Hepatocyte (in vitro differentiated cells): ENCODE results near the gene TP53TG5. TPM values are rescaled to one million over a fixed set of nuclear protein-coding genes. Genes with fewer than 3 reads are reported as not detected.

ENCODE experiments used
- DNase-seq: peaks from one replicate; pipeline ENCODE4 v3.0.0-alpha.2; 2016; ENCODE audit warnings: low spot score
- H2AFZ ChIP-seq: fragments of 200-600 bp; sonication (generic); 2 replicates; pipeline ENCODE4 v1.6.0; 2016; ENCODE audit warnings: antibody characterized with exemption, mild to moderate bottlenecking
- H3K27ac ChIP-seq: fragments of 200-600 bp; sonication (generic); 2 replicates; pipeline ENCODE4 v1.5.1; 2016; ENCODE audit warnings: mild to moderate bottlenecking
- H3K27me3 ChIP-seq: fragments of 200-600 bp; sonication (generic); 2 replicates; pipeline ENCODE4 v1.6.1; 2016
- H3K36me3 ChIP-seq: fragments of 200-600 bp; sonication (generic); replicated peaks from 2 replicates; pipeline ENCODE4 v1.5.1; 2016; ENCODE audit warnings: low read depth; ENCODE audit not compliant: insufficient read depth
- H3K4me1 ChIP-seq: fragments of 200-600 bp; sonication (generic); 2 replicates; pipeline ENCODE4 v1.5.1; 2016; ENCODE audit warnings: mild to moderate bottlenecking, moderate library complexity; ENCODE audit not compliant: insufficient read depth
- H3K4me2 ChIP-seq: fragments of 200-600 bp; sonication (generic); 2 replicates; pipeline ENCODE4 v1.6.0; 2016
- H3K4me3 ChIP-seq: fragments of 200-600 bp; sonication (generic); 2 replicates; pipeline ENCODE4 v1.5.1; 2016; ENCODE audit warnings: mild to moderate bottlenecking
- H3K79me2 ChIP-seq: fragments of 200-600 bp; sonication (generic); 2 replicates; pipeline ENCODE4 v1.6.0; 2017; ENCODE audit warnings: mild to moderate bottlenecking
- H3K9me2 ChIP-seq: fragments of 200-600 bp; sonication (generic); replicated peaks from 2 replicates; pipeline ENCODE4 v1.6.0; 2017; ENCODE audit warnings: mild to moderate bottlenecking; ENCODE audit not compliant: insufficient read depth
- H3K9me3 ChIP-seq: fragments of 200-600 bp; sonication (generic); 2 replicates; pipeline ENCODE4 v1.5.1; 2016; ENCODE audit warnings: low read depth, mild to moderate bottlenecking
- H4K20me1 ChIP-seq: fragments of 200-600 bp; sonication (generic); 2 replicates; pipeline ENCODE4 v1.6.0; 2016; ENCODE audit warnings: mild to moderate bottlenecking; ENCODE audit not compliant: insufficient read depth, poor library complexity, severe bottlenecking
- EZH2 ChIP-seq: fragments of 200-600 bp; sonication (generic); IDR thresholded peaks from 2 replicates; pipeline ENCODE4 v1.6.1; 2016; ENCODE audit warnings: antibody characterized with exemption, mild to moderate bottlenecking, borderline replicate concordance
- EZH2phosphoT487 ChIP-seq: fragments of 200-600 bp; sonication (generic); IDR thresholded peaks from one replicate; pipeline ENCODE4 v1.6.1; 2018; ENCODE audit warnings: antibody characterized with exemption, mild to moderate bottlenecking, low read depth, moderate library complexity; ENCODE audit not compliant: unreplicated experiment, severe bottlenecking
- WGBS: methylation state at CpG from one replicate; pipeline ENCODE4 v1.1.6; 2016; ENCODE audit warnings: low lambda C conversion rate; ENCODE audit errors: missing lambda C conversion rate; 5-methylcytosine and 5-hydroxymethylcytosine counted together
- polyA plus RNA-seq: library from polyadenylated mRNA; unstranded; fragments of >200 nt; fragmentation: Nextera tagmentation; extraction: Ambion mirVana; gene quantifications from 2 replicates; pipeline ENCODE4 v1.2.1, GENCODE V29; 2016
- total RNA-seq: library from RNA; depleted of rRNA; stranded (reverse); fragments of >200 nt; gene quantifications from 2 replicates; pipeline ENCODE4 v1.2.3, GENCODE V29; 2014
- TF ChIP-seq, protein P1 (sequence below): fragments of 200-600 bp; sonication (generic); IDR thresholded peaks from 2 replicates; pipeline ENCODE4 v1.5.1; 2016; ENCODE audit warnings: antibody characterized with exemption, mild to moderate bottlenecking; ENCODE audit not compliant: poor library complexity

The TP53TG5 gene
- total and polyA plus RNA-seq, 2 experiments from 2014 or later = not detected

DNA sequence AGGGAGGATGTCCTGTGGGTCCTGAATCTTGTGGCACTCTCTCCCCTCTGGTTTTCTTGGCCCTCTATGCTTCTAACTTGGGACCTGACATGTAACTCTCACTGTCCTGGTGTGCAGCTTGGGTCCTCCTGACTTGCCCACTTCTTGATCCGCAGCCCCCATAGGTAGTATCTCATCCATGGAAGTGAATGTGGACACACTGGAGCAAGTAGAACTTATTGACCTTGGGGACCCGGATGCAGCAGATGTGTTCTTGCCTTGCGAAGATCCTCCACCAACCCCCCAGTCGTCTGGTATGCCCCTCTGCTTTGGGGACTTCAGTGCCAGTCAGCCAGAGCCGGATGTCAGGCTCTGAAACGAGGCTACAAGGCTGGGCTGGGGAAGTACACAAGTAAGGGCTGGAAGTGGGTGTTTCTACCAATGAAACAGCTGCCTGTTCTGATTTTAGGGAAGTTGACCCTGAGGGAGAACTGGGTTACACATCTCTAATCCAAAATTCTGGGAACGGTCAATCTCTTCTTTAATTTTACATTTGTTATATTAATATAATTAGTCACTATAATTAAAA lies 30.6 kb upstream of the TP53TG5 start:
- no peaks in the 10 kb centered on the region for H3K9me3 ChIP-seq
- no peak overlapping the region for H3K4me3 ChIP-seq
- H3K36me3 ChIP-seq = no peaks in the 10 kb centered on the region
- H3K4me1 ChIP-seq = peaks cover 6% of the 10 kb centered on the region
- H3K4me2 ChIP-seq = no peak overlapping the region
- 92% methylated on average over 7 of the region's 7 CpGs for WGBS
- DNase-seq = no peak
- TF ChIP-seq EZH2 (no peak), EZH2phosphoT487 (no peak)
- TF ChIP-seq, protein P1, sequence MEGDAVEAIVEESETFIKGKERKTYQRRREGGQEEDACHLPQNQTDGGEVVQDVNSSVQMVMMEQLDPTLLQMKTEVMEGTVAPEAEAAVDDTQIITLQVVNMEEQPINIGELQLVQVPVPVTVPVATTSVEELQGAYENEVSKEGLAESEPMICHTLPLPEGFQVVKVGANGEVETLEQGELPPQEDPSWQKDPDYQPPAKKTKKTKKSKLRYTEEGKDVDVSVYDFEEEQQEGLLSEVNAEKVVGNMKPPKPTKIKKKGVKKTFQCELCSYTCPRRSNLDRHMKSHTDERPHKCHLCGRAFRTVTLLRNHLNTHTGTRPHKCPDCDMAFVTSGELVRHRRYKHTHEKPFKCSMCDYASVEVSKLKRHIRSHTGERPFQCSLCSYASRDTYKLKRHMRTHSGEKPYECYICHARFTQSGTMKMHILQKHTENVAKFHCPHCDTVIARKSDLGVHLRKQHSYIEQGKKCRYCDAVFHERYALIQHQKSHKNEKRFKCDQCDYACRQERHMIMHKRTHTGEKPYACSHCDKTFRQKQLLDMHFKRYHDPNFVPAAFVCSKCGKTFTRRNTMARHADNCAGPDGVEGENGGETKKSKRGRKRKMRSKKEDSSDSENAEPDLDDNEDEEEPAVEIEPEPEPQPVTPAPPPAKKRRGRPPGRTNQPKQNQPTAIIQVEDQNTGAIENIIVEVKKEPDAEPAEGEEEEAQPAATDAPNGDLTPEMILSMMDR = no peak
- H2AFZ ChIP-seq = no peak overlapping the region
- H3K27ac ChIP-seq = no peak overlapping the region
- no peaks in the 10 kb centered on the region for H3K79me2 ChIP-seq
- peaks cover 16% of the 10 kb centered on the region for H3K27me3 ChIP-seq
- no peaks in the 10 kb centered on the region for H4K20me1 ChIP-seq
- H3K9me2 ChIP-seq = no peaks in the 10 kb centered on the region

GRCh38 chr20:45407783-45408645 lies 29.9 kb upstream of the TP53TG5 start, which contains the start of gene DBNDD2:
TSS of gene DBNDD2 (plus strand) at chr20:45408289. CDS start at chr20:45408468, 179 bp downstream.
- H3K4me2 ChIP-seq = peak within 1 kb of the TSS; percentile 100
- no peak for DNase-seq
- TF ChIP-seq EZH2 (no peak), EZH2phosphoT487 (no peak)
- TF ChIP-seq, protein P1 = no peak
- no peaks in the 10 kb centered on the region for H3K9me2 ChIP-seq
- H3K27ac ChIP-seq = no peak within 1 kb of the TSS
- no peaks in the 10 kb centered on the region for H3K79me2 ChIP-seq
- H3K4me1 ChIP-seq = peaks cover 6% of the 10 kb centered on the region
- H4K20me1 ChIP-seq = no peaks in the 10 kb centered on the region
- peak within 1 kb of the TSS; percentile 94 for H3K4me3 ChIP-seq
- WGBS = 94% methylated on average over 21 of the region's 21 CpGs
- no peaks in the 10 kb centered on the region for H3K36me3 ChIP-seq
- H3K27me3 ChIP-seq = peaks cover 16% of the 10 kb centered on the region
- peak within 1 kb of the TSS; percentile 96 for H2AFZ ChIP-seq
- no peaks in the 10 kb centered on the region for H3K9me3 ChIP-seq

DNA sequence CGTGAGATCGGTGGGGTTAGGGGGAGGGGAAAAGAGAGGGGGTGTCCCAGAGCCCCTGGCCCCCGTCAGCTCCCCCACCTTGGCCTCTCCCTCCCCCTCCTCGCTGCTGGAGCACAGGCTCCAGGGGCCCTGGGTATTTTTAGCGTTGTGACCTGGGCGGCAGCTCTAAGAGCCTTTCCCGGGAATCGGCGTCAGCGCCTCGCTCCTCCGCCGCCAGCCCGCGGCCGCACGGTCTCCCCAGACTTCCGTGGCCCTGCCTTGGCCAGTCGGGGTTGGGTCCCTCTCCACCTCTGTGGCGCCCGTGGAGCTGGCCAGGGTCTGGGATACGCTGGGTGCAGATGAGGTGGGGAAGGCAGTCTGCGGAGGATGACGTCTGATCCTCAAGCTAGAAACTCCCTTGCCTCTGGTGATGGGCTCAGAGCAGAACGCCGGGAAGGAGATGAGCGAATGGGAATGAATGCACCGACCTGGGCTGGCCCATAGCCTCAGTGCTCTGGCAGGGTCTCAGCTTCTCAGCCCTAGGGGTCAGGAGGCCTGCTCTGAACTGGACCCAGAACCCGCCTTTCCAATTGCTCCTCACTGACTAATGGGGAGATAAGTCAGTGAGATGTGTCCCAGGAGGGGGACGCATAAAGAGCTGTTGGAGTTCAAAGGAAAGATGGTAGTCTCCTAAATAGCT lies 29.1 kb upstream of the TP53TG5 start:
- Histone ChIP-seq H3K4me3 (peak overlapping the region; percentile 94), H3K79me2 (no peaks in the 10 kb centered on the region), H3K9me2 (no peaks in the 10 kb centered on the region), H3K36me3 (no peaks in the 10 kb centered on the region), H2AFZ (peak overlapping the region; percentile 96), H3K27me3 (peaks cover 16% of the 10 kb centered on the region), H3K4me1 (peaks cover 6% of the 10 kb centered on the region), H3K9me3 (no peaks in the 10 kb centered on the region), H3K4me2 (peak overlapping the region; percentile 100), H3K27ac (no peak overlapping the region), H4K20me1 (no peaks in the 10 kb centered on the region)
- peak; percentile 46 for DNase-seq
- TF ChIP-seq EZH2 (no peak), EZH2phosphoT487 (no peak)
- TF ChIP-seq, protein P1 = no peak
- WGBS = 14% methylated on average over 25 of the region's 30 CpGs
